SU-DHL-6 (cell line): Measurements from ENCODE around the gene LEPROT.
"Not testable (repeated sequence)": the region's sequence is repeated elsewhere in the genome, so short reads cannot be mapped to it uniquely, and the experiment has no call there.

Experiments
- H2AFZ ChIP-seq: fragments of 200-600 bp; sonication (generic); 2 replicates; pipeline ENCODE4 v1.6.1; 2014; ENCODE audit warnings: low read depth, mild to moderate bottlenecking, moderate library complexity, mixed read lengths, antibody characterized with exemption, low read length; ENCODE audit not compliant: severe bottlenecking
- H3F3A ChIP-seq: fragments of 200-600 bp; shearing (Covaris generic); 2 replicates; pipeline ENCODE4 v1.6.0; 2016; ENCODE audit warnings: antibody characterized with exemption, mild to moderate bottlenecking; ENCODE audit not compliant: insufficient read depth
- H3K27ac ChIP-seq: fragments of 200-600 bp; sonication (generic); 2 replicates; pipeline ENCODE4 v1.5.1; 2016; ENCODE audit warnings: low read depth, mild to moderate bottlenecking, low read length, moderate library complexity, mixed read lengths
- H3K27me3 ChIP-seq: fragments of 200-600 bp; sonication (generic), shearing (Covaris generic); 2 replicates; pipeline ENCODE4 v1.6.0; 2014; ENCODE audit warnings: mild to moderate bottlenecking, low read length
- H3K36me3 ChIP-seq: fragments of 200-600 bp; sonication (generic); 2 replicates; pipeline ENCODE4 v1.6.1; 2014; ENCODE audit warnings: mild to moderate bottlenecking, low read length, mixed read lengths
- H3K4me2 ChIP-seq: fragments of 300-600, 200-600 bp; shearing (Covaris generic), sonication (generic); 2 replicates; pipeline ENCODE4 v1.6.0; 2014; ENCODE audit warnings: low read length, low read depth, mild to moderate bottlenecking; ENCODE audit not compliant: poor library complexity, severe bottlenecking
- H3K4me3 ChIP-seq: fragments of 200-600 bp; sonication (generic); 2 replicates; pipeline ENCODE4 v1.5.1; 2014; ENCODE audit warnings: antibody characterized with exemption, low read length, mild to moderate bottlenecking, mixed read lengths; ENCODE audit not compliant: insufficient read depth, poor library complexity, severe bottlenecking
- H3K79me2 ChIP-seq: fragments of 200-600 bp; sonication (generic); 2 replicates; pipeline ENCODE4 v1.6.1; 2014; ENCODE audit warnings: mild to moderate bottlenecking, low read length, moderate library complexity; ENCODE audit not compliant: insufficient read depth
- H3K9ac ChIP-seq: fragments of 200-600 bp; sonication (generic); 2 replicates; pipeline ENCODE4 v1.7.0; 2014; ENCODE audit warnings: mild to moderate bottlenecking, low read length
- H3K9me2 ChIP-seq: fragments of 200-600 bp; sonication (generic); replicated peaks from 2 replicates; pipeline ENCODE4 v1.6.1; 2014; ENCODE audit warnings: low read length; ENCODE audit not compliant: insufficient read depth
- H3K9me3 ChIP-seq: fragments of 200-600 bp; sonication (generic); 2 replicates; pipeline ENCODE4 v1.6.1; 2014; ENCODE audit warnings: low read length, mixed read lengths; ENCODE audit not compliant: insufficient read depth
- H4K20me1 ChIP-seq: fragments of 200-600 bp; sonication (generic); 2 replicates; pipeline ENCODE4 v1.6.1; 2014; ENCODE audit warnings: low read depth, mild to moderate bottlenecking, antibody characterized with exemption, low read length, moderate library complexity, mixed read lengths
- CTCF ChIP-seq: fragments of 200-600 bp; sonication (generic); IDR thresholded peaks from one replicate; pipeline ENCODE4 v1.5.1; 2017; ENCODE audit warnings: antibody characterized with exemption, mild to moderate bottlenecking, low read length, moderate library complexity; ENCODE audit not compliant: insufficient read depth, poor library complexity, severe bottlenecking
- EZH2phosphoT487 ChIP-seq: fragments of 200-600 bp; sonication (generic), shearing (Covaris generic); conservative IDR thresholded peaks from 2 replicates; pipeline ENCODE4 v1.6.1; 2018; ENCODE audit warnings: mild to moderate bottlenecking, antibody characterized with exemption, low read length, moderate library complexity, mixed read lengths

The LEPROT gene

GRCh38 chr1:65449214-65449823 is 28.9 kb downstream of the LEPROT start:
- no peaks in the 10 kb centered on the region for H3F3A ChIP-seq
- no peak overlapping the region for H2AFZ ChIP-seq
- no peak overlapping the region for H3K4me2 ChIP-seq
- H3K36me3 ChIP-seq = no peaks in the 10 kb centered on the region
- no peaks in the 10 kb centered on the region for H3K9me2 ChIP-seq
- no peak for TF ChIP-seq CTCF
- TF ChIP-seq EZH2phosphoT487 = no peak
- no peaks in the 10 kb centered on the region for H3K27me3 ChIP-seq
- no peaks in the 10 kb centered on the region for H3K79me2 ChIP-seq
- H3K9me3 ChIP-seq = no peaks in the 10 kb centered on the region
- no peak overlapping the region for H3K27ac ChIP-seq
- no peak overlapping the region for H3K9ac ChIP-seq
- no peaks in the 10 kb centered on the region for H4K20me1 ChIP-seq
- no peak overlapping the region for H3K4me3 ChIP-seq

DNA sequence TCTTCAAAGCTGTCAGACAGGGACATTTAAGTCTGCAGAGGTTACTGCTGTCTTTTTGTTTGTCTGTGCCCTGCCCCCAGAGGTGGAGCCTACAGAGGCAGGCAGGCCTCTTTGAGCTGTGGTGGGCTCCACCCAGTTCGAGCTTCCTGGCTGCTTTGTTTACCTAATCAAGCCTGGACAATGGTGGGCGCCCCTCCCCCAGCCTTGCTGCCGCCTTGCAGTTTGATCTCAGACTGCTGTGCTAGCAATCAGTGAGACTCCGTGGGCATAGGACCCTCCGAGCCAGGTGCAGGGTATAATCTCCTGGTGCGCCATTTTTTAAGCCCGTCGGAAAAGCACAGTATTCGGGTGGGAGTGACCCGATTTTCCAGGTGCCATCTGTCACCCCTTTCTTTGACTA is 35.2 kb downstream of the LEPROT start:
- not testable (repeated sequence) for H3K27ac ChIP-seq, H3K9me3 ChIP-seq, H2AFZ ChIP-seq, H3F3A ChIP-seq, H3K9me2 ChIP-seq, H4K20me1 ChIP-seq, H3K27me3 ChIP-seq, H3K4me3 ChIP-seq, H3K79me2 ChIP-seq, H3K4me2 ChIP-seq, H3K9ac ChIP-seq, H3K36me3 ChIP-seq

GRCh38 chr1:65456481-65456880 is 36.0 kb downstream of the LEPROT start:
- H4K20me1 ChIP-seq = no peaks in the 10 kb centered on the region
- H3K36me3 ChIP-seq = no peaks in the 10 kb centered on the region
- no peak overlapping the region for H3K4me3 ChIP-seq
- H2AFZ ChIP-seq = no peak overlapping the region
- H3K27ac ChIP-seq = no peak overlapping the region
- H3K9me2 ChIP-seq = no peaks in the 10 kb centered on the region
- no peaks in the 10 kb centered on the region for H3F3A ChIP-seq
- H3K79me2 ChIP-seq = no peaks in the 10 kb centered on the region
- no peaks in the 10 kb centered on the region for H3K27me3 ChIP-seq
- no peak overlapping the region for H3K4me2 ChIP-seq
- H3K9ac ChIP-seq = no peak overlapping the region
- H3K9me3 ChIP-seq = no peaks in the 10 kb centered on the region
- TF ChIP-seq CTCF (no peak), EZH2phosphoT487 (no peak)

DNA sequence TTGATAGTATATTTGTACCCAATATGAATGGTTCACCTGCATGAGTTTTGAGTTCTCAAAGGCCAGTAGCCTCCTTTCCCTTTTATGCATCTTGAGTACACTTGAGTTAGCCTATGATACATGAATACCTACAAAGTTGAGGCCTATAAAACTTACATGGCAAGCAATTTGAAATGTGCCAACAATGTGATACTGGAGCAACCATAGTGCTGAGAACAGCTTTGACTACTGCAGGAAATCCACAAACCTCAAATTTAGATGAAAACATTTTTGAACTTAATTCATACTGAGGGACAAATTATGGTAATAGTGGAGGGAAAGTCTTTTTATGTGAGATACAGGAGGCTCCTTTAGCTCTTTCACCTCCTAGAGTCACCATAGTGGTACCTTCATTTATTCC is 37.4 kb downstream of the LEPROT start:
- no peak overlapping the region for H2AFZ ChIP-seq
- no peaks in the 10 kb centered on the region for H3K27me3 ChIP-seq
- no peaks in the 10 kb centered on the region for H3K36me3 ChIP-seq
- H3K9ac ChIP-seq = no peak overlapping the region
- no peak overlapping the region for H3K27ac ChIP-seq
- no peaks in the 10 kb centered on the region for H3K9me3 ChIP-seq
- TF ChIP-seq EZH2phosphoT487 (no peak), CTCF (no peak)
- no peak overlapping the region for H3K4me2 ChIP-seq
- H3K79me2 ChIP-seq = no peaks in the 10 kb centered on the region
- H3F3A ChIP-seq = no peaks in the 10 kb centered on the region
- H3K9me2 ChIP-seq = no peaks in the 10 kb centered on the region
- H4K20me1 ChIP-seq = no peaks in the 10 kb centered on the region
- H3K4me3 ChIP-seq = no peak overlapping the region
